Measurements from ENCODE around the gene TMEM43. TPM values are rescaled to one million over a fixed set of nuclear protein-coding genes. Genes with fewer than 3 reads are reported as not detected.

The TMEM43 gene
- polyA plus RNA-seq, 3 donors, result 55.4 to 69.7 (median 66.7) TPM

- H3K4me1 ChIP-seq (ENCODE audit: control insufficient read depth in 1 of 2, insufficient read depth in 2 of 2, low read length in 2 of 2), result peaks cover 6 to 10% of the 10 kb centered on the region in 2 donors
Measured at GRCh38 chr3:14183015-14183577, 58.2 kb downstream of the TMEM43 start.

DNA sequence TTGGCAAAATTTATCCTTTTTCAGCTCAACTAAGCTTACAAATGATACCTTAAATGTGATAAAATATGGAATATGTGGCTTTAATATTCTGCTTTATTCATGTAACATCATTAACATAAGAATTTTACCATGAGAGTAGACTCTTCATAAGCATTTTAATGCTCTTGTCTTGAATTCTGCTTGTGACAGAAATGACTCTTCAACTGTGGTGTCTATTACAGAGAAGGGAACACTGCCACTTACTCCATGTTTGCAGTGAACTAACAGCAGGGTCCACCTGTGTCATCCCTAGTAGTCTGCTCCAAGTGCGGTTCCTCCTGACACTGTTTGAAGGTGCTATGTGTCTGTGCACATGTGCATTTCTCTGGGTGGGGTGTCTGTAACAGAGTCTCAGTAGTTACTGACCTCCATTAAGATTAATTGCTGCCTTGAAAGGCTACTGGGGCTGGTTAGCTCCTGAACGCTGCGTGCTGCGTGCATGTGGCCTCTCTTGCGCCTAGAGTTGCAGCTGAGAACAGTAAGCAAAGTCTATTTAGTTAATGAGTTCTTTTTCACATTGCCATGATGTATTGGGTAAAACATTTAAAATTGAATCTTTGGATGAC is 62.1 kb downstream of the TMEM43 start:
- intact Hi-C loops (cut with micrococcal nuclease), result no loop called here
- Mint-ChIP-seq H3K4me1 (peaks cover 4% of the 10 kb centered on the region), H3K27me3 (ENCODE audit: low read depth in 3 of 3) (no peaks in the 10 kb centered on the region), H3K27ac (peak overlapping the region in 2 of 7 donors; percentile 26 to 31), H3K36me3 (peaks cover 58 to 83% of the 10 kb centered on the region in 2 donors), H3K4me3 (no peak overlapping the region), H3K9me3 (no peaks in the 10 kb centered on the region)
- Histone ChIP-seq H3K9me3 (replicated peaks in 1 of 2; ENCODE audit: control insufficient read depth in 1 of 2, insufficient read depth in 1 of 2, low read length in 2 of 2) (no peaks in the 10 kb centered on the region), H3K27me3 (ENCODE audit: control insufficient read depth in 2 of 2, insufficient read depth in 2 of 2, low read length in 2 of 2) (no peaks in the 10 kb centered on the region), H3K79me2 (ENCODE audit: insufficient read depth, low read length) (peaks cover 27% of the 10 kb centered on the region), H3K36me3 (replicated peaks in 1 of 2; ENCODE audit: control insufficient read depth in 1 of 2, insufficient read depth in 2 of 2, low read length in 2 of 2) (peaks cover 52 to 63% of the 10 kb centered on the region in 2 donors), H3K9ac (ENCODE audit: insufficient read depth, low read length, poor library complexity, severe bottlenecking) (no peak overlapping the region), H3K4me1 (ENCODE audit: control insufficient read depth in 1 of 2, insufficient read depth in 2 of 2, low read length in 2 of 2) (no peaks in the 10 kb centered on the region), H2AFZ (ENCODE audit: insufficient read depth, low read depth, low read length, poor library complexity, severe bottlenecking) (no peak overlapping the region), H3K4me2 (replicated peaks; ENCODE audit: extremely low read depth, low read length, poor library complexity, severe bottlenecking) (no peak overlapping the region), H3K4me3 (replicated peaks in 1 of 3; ENCODE audit: low read depth in 2 of 3, low read length in 3 of 3) (no peak overlapping the region), H4K20me1 (ENCODE audit: insufficient read depth, low read length) (no peaks in the 10 kb centered on the region), H3K27ac (ENCODE audit: low read depth in 1 of 2, low read length in 2 of 2) (no peak overlapping the region)
- 100% methylated on average over 5 of the region's 5 CpGs for WGBS (ENCODE audit: insufficient coverage)
- DNase-seq, result no peak
- TF ChIP-seq, protein P1, sequence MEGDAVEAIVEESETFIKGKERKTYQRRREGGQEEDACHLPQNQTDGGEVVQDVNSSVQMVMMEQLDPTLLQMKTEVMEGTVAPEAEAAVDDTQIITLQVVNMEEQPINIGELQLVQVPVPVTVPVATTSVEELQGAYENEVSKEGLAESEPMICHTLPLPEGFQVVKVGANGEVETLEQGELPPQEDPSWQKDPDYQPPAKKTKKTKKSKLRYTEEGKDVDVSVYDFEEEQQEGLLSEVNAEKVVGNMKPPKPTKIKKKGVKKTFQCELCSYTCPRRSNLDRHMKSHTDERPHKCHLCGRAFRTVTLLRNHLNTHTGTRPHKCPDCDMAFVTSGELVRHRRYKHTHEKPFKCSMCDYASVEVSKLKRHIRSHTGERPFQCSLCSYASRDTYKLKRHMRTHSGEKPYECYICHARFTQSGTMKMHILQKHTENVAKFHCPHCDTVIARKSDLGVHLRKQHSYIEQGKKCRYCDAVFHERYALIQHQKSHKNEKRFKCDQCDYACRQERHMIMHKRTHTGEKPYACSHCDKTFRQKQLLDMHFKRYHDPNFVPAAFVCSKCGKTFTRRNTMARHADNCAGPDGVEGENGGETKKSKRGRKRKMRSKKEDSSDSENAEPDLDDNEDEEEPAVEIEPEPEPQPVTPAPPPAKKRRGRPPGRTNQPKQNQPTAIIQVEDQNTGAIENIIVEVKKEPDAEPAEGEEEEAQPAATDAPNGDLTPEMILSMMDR (IDR thresholded peaks at IDR 0.05), result no peak

More at GRCh38 chr3:14183015-14183577, 58.2 kb downstream of the TMEM43 start:
- Histone ChIP-seq H3K36me3 (replicated peaks in 1 of 2; ENCODE audit: control insufficient read depth in 1 of 2, insufficient read depth in 2 of 2, low read length in 2 of 2) (peaks cover 57 to 69% of the 10 kb centered on the region in 2 donors), H3K4me2 (replicated peaks; ENCODE audit: extremely low read depth, low read length, poor library complexity, severe bottlenecking) (no peak overlapping the region), H3K79me2 (ENCODE audit: insufficient read depth, low read length) (peaks cover 37% of the 10 kb centered on the region), H3K9me3 (replicated peaks in 1 of 2; ENCODE audit: control insufficient read depth in 1 of 2, insufficient read depth in 1 of 2, low read length in 2 of 2) (no peaks in the 10 kb centered on the region), H3K9ac (ENCODE audit: insufficient read depth, low read length, poor library complexity, severe bottlenecking) (peak overlapping the region; percentile 12), H3K27me3 (ENCODE audit: control insufficient read depth in 2 of 2, insufficient read depth in 2 of 2, low read length in 2 of 2) (no peaks in the 10 kb centered on the region), H4K20me1 (ENCODE audit: insufficient read depth, low read length) (no peaks in the 10 kb centered on the region), H2AFZ (ENCODE audit: insufficient read depth, low read depth, low read length, poor library complexity, severe bottlenecking) (no peak overlapping the region), H3K27ac (ENCODE audit: low read depth in 1 of 2, low read length in 2 of 2) (no peak overlapping the region), H3K4me3 (replicated peaks in 1 of 3; ENCODE audit: low read depth in 2 of 3, low read length in 3 of 3) (no peak overlapping the region)
- H3K27me3 Mint-ChIP-seq (ENCODE audit: low read depth in 3 of 3), result no peaks in the 10 kb centered on the region
- no peak for DNase-seq
- no peak overlapping the region for H3K27ac Mint-ChIP-seq
- H3K9me3 Mint-ChIP-seq, result peaks cover 0 to 3% (median 0%) of the 10 kb centered on the region in 7 donors
- H3K36me3 Mint-ChIP-seq, result peaks cover 37 to 56% of the 10 kb centered on the region in 2 donors
- H3K4me1 Mint-ChIP-seq, result peaks cover 7% of the 10 kb centered on the region
- H3K4me3 Mint-ChIP-seq, result no peak overlapping the region
- TF ChIP-seq, protein P1 (IDR thresholded peaks at IDR 0.05), result no peak
- intact Hi-C loops (cut with micrococcal nuclease), result no loop called here
- 80% methylated on average over 1 of the region's 2 CpGs for WGBS (ENCODE audit: insufficient coverage)

Data from CD14-positive monocyte (primary cell).